ENCODE measurements around the gene DKC1.

Gene DKC1

GRCh38 chrX:154738011-154738738 lies 24.5 kb upstream of the DKC1 start:
- no peak for DNase-seq

GRCh38 chrX:154739952-154740465 lies 22.7 kb upstream of the DKC1 start:
- no peak for DNase-seq

GRCh38 chrX:154742613-154743012 lies 20.1 kb upstream of the DKC1 start:
- no peak for DNase-seq

- peak; percentile 49 for DNase-seq
Measured at GRCh38 chrX:154748712-154749339, 13.8 kb upstream of the DKC1 start.

GRCh38 chrX:154749856-154750255 lies 12.8 kb upstream of the DKC1 start:
- no peak for DNase-seq

- peak; percentile 19 for DNase-seq
Measured at GRCh38 chrX:154750301-154751202, 12.1 kb upstream of the DKC1 start, which contains the start of gene GAB3. TSS of gene GAB3 (minus strand) at chrX:154751077. CDS start at chrX:154751025, 52 bp downstream.

- DNase-seq = no peak
Measured at GRCh38 chrX:154751203-154751668, 11.4 kb upstream of the DKC1 start.

GRCh38 chrX:154751669-154752271 lies 10.9 kb upstream of the DKC1 start:
- DNase-seq = no peak

- no peak for DNase-seq
Measured at GRCh38 chrX:154758696-154759095, 4.0 kb upstream of the DKC1 start.

GRCh38 chrX:154761977-154762536 lies 607 bp upstream of the DKC1 start:
- DNase-seq = no peak

GRCh38 chrX:154774622-154775021 lies 12.0 kb downstream of the DKC1 start:
- DNase-seq = no peak

GRCh38 chrX:154775419-154776349 lies 13.0 kb downstream of the DKC1 start:
- peak; percentile 49 for DNase-seq

GRCh38 chrX:154776753-154777152 lies 14.1 kb downstream of the DKC1 start:
- DNase-seq = no peak

GRCh38 chrX:154779261-154779660 lies 16.6 kb downstream of the DKC1 start:
- no peak for DNase-seq

- DNase-seq = no peak
Measured at GRCh38 chrX:154780968-154781367, 18.3 kb downstream of the DKC1 start.

GRCh38 chrX:154784149-154784995 lies 21.7 kb downstream of the DKC1 start:
- DNase-seq = no peak

- DNase-seq = no peak
Measured at GRCh38 chrX:154785716-154786115, 23.1 kb downstream of the DKC1 start.

- no peak for DNase-seq
Measured at GRCh38 chrX:154791467-154791866, 28.8 kb downstream of the DKC1 start.

- no peak for DNase-seq
Measured at GRCh38 chrX:154791939-154792338, 29.3 kb downstream of the DKC1 start.
